Progenitor cell of endocrine pancreas (in vitro differentiated cells): ENCODE results near the gene ST6GAL2. TPM values are rescaled to one million over a fixed set of nuclear protein-coding genes. Genes with fewer than 3 reads are reported as not detected.

Experiments used
- DNase-seq: peaks from one replicate; pipeline ENCODE4 v3.0.0; 2021; ENCODE audit warnings: low spot score; ENCODE audit not compliant: unreplicated experiment
- H3K27ac Mint-ChIP-seq: 2 replicates; pipeline ENCODE4 v1.8.0; 2021; ENCODE audit warnings: mild to moderate bottlenecking, moderate library complexity, mixed read lengths
- H3K27me3 Mint-ChIP-seq: 2 replicates; pipeline ENCODE4 v1.8.0; 2021; ENCODE audit warnings: mixed read lengths
- H3K36me3 Mint-ChIP-seq: 2 replicates; pipeline ENCODE4 v1.8.0; 2022; ENCODE audit warnings: mixed read lengths; ENCODE audit not compliant: insufficient read depth
- H3K4me1 Mint-ChIP-seq: 2 replicates; pipeline ENCODE4 v1.8.0; 2021; ENCODE audit warnings: low read depth, mixed read lengths
- H3K4me3 Mint-ChIP-seq: 2 replicates; pipeline ENCODE4 v1.8.0; 2021; ENCODE audit warnings: low read depth, mild to moderate bottlenecking, moderate library complexity, mixed read lengths
- H3K9me3 Mint-ChIP-seq: 2 replicates; pipeline ENCODE4 v1.8.0; 2021; ENCODE audit warnings: low read depth, mixed read lengths
- total RNA-seq: library from RNA; stranded (reverse); gene quantifications from 2 replicates; pipeline ENCODE4 v1.2.1, GENCODE V29; 2021
- TF ChIP-seq, protein P1 (sequence below): fragments of 200-600 bp; sonication (generic); IDR thresholded peaks from one replicate; pipeline ENCODE4 v1.5.0; 2021; ENCODE audit warnings: antibody characterized with exemption, mild to moderate bottlenecking; ENCODE audit not compliant: unreplicated experiment

ST6GAL2 gene
- total RNA-seq, 1 donor from 2014 or later: 8.0 TPM

DNA sequence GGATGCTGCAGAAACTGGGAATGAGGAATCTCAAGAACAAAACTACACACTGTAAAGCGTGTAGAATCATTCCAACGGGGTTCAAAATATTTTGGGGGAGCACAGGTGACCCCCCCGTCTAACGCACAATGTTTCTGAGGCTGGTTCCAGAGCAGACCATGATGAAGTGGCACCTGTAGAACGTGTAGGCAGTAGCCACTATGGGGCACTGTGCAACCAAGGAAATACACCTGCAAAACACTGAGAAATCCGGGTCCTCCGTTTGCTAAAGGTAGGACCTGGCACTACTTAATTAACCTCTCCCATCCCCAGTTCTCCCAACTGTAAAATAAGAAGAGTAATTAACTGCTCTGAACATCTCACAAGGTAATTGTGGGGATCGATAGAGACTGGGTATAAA, 22.6 kb downstream of the ST6GAL2 start:
- no peak overlapping the region for H3K27ac Mint-ChIP-seq
- H3K4me1 Mint-ChIP-seq: peaks cover 1% of the 10 kb centered on the region
- peaks cover 10% of the 10 kb centered on the region for H3K9me3 Mint-ChIP-seq
- H3K4me3 Mint-ChIP-seq: no peak overlapping the region
- TF ChIP-seq, protein P1, sequence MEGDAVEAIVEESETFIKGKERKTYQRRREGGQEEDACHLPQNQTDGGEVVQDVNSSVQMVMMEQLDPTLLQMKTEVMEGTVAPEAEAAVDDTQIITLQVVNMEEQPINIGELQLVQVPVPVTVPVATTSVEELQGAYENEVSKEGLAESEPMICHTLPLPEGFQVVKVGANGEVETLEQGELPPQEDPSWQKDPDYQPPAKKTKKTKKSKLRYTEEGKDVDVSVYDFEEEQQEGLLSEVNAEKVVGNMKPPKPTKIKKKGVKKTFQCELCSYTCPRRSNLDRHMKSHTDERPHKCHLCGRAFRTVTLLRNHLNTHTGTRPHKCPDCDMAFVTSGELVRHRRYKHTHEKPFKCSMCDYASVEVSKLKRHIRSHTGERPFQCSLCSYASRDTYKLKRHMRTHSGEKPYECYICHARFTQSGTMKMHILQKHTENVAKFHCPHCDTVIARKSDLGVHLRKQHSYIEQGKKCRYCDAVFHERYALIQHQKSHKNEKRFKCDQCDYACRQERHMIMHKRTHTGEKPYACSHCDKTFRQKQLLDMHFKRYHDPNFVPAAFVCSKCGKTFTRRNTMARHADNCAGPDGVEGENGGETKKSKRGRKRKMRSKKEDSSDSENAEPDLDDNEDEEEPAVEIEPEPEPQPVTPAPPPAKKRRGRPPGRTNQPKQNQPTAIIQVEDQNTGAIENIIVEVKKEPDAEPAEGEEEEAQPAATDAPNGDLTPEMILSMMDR: peak; percentile 53
- DNase-seq: no peak
- peaks cover 17% of the 10 kb centered on the region for H3K27me3 Mint-ChIP-seq
- peaks cover 3% of the 10 kb centered on the region for H3K36me3 Mint-ChIP-seq

DNA sequence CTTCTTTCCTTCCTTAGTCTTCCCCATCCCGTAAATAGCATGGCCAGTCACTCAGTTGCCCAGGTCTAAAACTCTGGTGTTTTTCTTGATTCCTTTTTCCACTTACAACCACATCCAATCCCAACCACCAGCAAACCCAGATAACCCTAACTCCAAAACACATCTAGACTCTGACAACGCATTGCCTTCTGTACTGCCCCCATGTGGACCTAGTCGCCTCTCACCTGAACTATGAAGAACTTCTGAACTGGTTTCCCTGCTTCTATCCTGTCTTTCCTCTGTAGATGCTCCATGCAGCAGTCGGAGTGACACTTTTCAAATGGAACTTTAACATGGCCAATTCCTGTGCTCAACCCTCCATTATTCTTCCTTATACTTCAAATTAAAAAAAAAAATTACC, 26.5 kb downstream of the ST6GAL2 start:
- H3K27ac Mint-ChIP-seq: no peak overlapping the region
- H3K9me3 Mint-ChIP-seq: peaks cover 11% of the 10 kb centered on the region
- H3K4me1 Mint-ChIP-seq: peaks cover 5% of the 10 kb centered on the region
- H3K4me3 Mint-ChIP-seq: no peak overlapping the region
- DNase-seq: no peak
- peaks cover 3% of the 10 kb centered on the region for H3K27me3 Mint-ChIP-seq
- TF ChIP-seq, protein P1: no peak
- peaks cover 3% of the 10 kb centered on the region for H3K36me3 Mint-ChIP-seq

DNA sequence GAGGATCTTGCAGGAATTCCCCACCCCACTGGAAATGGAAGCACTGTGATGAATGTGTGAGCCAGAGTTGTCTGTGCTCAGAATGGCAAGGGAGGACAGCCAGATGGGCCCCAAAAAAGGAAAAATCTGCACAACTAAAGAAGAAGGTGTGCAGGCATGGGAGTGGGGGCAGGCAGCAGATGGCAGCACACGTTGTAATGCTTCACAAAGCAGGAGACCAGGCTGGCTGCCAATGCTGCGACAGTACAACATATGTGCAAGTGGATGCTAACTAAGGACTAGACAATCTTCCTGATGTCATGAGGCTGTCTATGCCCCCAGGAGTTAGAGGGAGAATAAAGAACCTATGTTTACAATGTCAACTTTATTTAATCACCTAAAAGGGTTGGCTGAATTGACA, 27.2 kb downstream of the ST6GAL2 start:
- Mint-ChIP-seq H3K4me1 (peaks cover 5% of the 10 kb centered on the region), H3K4me3 (no peak overlapping the region), H3K36me3 (peaks cover 3% of the 10 kb centered on the region), H3K27ac (no peak overlapping the region), H3K27me3 (no peaks in the 10 kb centered on the region), H3K9me3 (peaks cover 11% of the 10 kb centered on the region)
- no peak for DNase-seq
- TF ChIP-seq, protein P1: no peak

DNA sequence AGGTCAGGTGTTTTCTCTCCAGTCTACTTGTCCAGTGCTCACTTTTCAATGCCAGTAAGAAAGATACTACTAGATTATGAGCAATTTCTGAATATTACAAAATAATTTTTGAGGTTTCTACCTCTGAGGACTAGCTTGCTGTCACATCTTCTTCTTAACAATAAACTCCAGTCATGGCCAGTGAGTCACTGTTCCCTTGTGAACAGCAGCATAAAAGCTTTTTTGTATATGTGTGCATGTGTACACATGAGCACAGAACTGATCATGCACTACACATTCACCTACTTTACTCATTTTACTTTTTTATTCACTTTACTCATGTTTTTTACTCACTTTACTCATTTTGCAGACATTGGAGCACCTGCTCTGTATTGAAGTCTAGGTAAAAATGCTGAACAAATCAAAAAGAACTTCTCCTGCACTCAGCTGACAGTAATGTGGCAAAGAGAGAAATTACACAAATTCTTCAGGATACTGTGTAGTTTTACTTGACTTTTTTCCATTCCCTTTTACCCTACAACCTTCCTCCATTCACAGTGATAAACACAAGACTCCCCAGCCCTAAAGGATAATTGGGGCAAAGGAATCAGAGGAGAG, 28.0 kb downstream of the ST6GAL2 start:
- Mint-ChIP-seq H3K27ac (no peak overlapping the region), H3K27me3 (no peaks in the 10 kb centered on the region), H3K4me3 (no peak overlapping the region), H3K4me1 (peaks cover 5% of the 10 kb centered on the region), H3K36me3 (peaks cover 3% of the 10 kb centered on the region), H3K9me3 (peaks cover 11% of the 10 kb centered on the region)
- TF ChIP-seq, protein P1: no peak
- DNase-seq: no peak

DNA sequence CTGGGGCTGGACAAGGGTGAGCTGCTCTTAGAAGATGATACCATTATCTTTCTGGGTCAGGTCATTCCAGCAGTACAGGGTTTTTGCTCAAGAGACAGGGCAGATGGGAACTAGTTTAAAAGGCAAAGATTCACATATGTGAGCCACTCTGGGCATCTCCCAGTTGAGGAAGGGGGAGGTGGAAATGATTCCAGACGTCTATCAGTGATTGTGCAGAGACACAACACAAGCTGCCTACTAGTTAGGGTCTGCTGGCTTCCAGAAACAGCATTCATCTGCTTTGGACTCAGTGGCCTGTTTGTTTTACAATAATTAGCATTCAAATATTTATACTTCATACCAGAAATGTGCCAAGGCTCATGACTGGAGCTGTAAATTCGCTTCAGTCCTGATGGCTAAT, 32.3 kb downstream of the ST6GAL2 start:
- TF ChIP-seq, protein P1: no peak
- Mint-ChIP-seq H3K4me1 (peaks cover 17% of the 10 kb centered on the region), H3K36me3 (no peaks in the 10 kb centered on the region), H3K4me3 (no peak overlapping the region), H3K27me3 (no peaks in the 10 kb centered on the region), H3K27ac (no peak overlapping the region), H3K9me3 (peaks cover 3% of the 10 kb centered on the region)
- no peak for DNase-seq
